Left renal cortex interstitium (tissue), 4 donors: ENCODE results near the gene MTG1. TPM values are rescaled to one million over a fixed set of nuclear protein-coding genes. Genes with fewer than 3 reads are reported as not detected.

Experiments used
- DNase-seq, 4 donors: peaks; one replicate each; pipeline ENCODE4 v3.0.0-alpha.2; 2013; ENCODE audit warnings: low read depth in 4 of 4, low spot score in 2 of 4, missing footprints in 1 of 4
- polyA plus RNA-seq, 4 donors: library from polyadenylated mRNA; unstranded; fragments of 120-200 nt; gene quantifications; one replicate each; pipeline ENCODE4 v1.2.1, GENCODE V29; 2013; ENCODE audit not compliant: insufficient read length in 4 of 4

MTG1 gene, protein sequence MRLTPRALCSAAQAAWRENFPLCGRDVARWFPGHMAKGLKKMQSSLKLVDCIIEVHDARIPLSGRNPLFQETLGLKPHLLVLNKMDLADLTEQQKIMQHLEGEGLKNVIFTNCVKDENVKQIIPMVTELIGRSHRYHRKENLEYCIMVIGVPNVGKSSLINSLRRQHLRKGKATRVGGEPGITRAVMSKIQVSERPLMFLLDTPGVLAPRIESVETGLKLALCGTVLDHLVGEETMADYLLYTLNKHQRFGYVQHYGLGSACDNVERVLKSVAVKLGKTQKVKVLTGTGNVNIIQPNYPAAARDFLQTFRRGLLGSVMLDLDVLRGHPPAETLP
- polyA plus RNA-seq, result 100 to 1,000 TPM in 1 of 4 donors, 10 to 100 TPM in 3; 60.3 to 104 (median 81.0) TPM

DNA sequence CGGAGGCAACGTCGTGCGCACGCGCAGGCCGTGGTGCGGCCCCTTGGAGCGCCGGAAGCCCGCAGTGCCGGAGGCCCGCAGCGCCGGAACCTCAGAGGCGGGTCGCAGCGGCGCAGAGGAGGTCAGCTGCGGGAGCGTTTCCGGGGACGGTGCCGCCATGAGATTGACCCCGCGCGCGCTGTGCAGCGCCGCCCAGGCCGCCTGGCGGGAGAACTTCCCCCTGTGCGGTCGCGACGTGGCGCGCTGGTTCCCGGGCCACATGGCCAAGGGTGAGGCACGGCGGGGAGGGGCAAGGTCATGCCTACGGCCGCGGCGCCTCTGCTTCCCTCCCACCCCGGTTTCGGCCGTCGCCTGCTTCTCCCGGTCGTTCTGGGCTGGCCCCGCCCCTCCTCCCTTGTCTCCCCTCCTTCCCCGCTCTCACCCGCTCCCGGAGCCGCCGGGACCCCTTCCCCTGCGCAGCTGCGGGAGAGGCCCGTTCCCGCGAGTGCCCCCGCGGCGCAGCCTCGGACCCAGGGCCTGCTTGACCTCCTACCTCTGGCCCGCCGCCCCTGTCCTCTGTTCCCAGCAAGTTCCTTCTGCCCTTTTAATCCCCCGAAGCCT is at the start of gene MTG1:
MTG1 (plus strand) TSS at position 94 of the 600 bp plus-strand sequence; CDS start at position 158, 64 bp downstream.
- DNase-seq, result peak; percentile 74 to 92 (median 88)

DNA sequence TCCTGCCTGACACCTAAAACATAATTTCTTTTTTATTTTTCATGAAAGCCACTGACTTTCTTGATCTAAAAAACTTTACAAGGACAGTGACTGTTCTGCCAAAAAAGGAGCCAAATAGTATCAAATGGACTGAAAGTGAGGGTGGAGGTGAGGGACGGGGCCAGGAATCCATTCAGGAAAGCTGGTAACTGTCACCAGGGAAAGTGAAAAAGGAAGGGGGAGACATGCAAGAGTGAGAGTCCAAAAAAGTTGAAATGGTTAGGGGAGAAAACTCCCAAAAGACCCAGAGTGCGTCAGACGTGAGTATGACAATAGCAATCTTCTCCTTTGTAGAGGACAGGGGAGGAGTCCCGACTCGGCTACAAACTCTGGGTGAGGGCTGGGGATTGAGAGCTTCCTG is 49.7 kb upstream of the MTG1 start:
- DNase-seq, result no peak

DNA sequence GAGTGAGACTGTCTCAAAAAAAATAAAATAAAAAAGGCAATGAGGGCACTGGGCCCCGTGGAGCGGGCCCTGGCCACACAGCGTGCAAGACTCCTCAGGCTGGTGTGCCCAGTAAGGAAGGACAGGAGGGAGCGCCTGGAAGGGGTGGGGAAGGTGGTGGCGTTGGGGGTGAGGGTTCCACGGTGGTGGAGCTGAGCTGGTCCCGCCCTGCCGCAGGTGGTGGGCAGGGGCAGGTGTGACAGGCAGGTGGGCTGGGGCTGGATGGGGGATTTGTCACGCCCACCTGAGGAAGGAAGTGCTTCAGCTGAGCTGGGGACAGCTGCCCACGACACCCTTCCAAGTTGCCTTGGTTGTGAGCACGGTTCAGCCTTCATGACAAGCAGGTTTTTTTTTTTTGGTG is 47.5 kb upstream of the MTG1 start:
- DNase-seq, result no peak

DNA sequence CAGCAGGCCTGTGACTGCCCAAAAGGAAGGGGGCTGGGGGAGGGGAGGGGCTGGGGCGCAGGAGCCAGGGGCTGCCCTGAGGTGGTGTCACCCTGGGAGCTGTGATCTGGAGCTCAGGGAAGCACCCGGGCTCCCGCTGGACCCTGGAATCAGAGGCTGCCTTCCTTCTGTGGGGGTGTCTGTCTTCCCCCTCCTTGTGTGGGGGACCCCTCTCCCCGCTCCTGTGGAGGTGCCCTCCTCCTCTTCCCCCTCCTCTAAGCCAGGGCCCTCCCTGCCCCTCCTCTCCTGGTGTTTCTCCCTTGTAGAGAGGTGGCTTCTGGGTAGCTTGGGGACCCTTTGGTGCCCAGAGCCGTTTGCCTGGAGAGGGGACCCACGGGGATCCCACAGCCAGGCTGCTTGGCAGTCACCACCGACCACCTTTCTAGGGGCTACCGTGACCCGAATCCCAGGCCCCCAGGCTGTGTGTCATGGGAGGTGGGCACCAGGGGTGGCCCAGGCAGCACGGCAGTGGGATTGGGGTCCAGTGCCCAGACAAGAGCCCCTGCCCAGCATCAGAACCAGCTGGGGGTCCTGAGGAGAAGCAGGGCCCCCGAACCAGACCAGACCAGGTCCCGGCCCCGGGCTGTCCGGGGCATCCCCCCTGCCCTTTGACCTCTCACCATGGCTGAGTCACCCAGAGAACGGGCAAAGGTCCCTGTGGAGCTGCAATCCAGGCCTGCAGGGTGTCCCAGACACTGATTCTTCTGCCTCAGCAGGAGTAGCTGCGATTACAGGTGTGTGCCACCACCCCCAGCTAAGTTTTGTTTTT is 46.0 kb upstream of the MTG1 start:
- no peak for DNase-seq

DNA sequence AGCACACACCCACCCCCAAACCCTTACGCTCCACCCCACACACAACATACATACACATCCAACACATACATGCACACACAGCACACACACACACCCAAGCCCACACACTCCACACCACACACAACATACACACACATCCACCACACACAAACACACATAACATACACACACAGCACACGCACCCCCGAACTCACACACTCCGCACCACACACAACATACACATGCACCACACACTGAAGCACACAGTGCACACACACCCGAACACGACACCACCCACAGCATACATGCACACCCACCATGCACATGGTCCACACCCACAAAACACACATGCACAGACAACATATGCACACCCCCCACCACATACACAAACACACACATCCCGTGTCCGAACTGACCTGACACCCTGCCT is 44.8 kb upstream of the MTG1 start:
- DNase-seq, result no peak

DNA sequence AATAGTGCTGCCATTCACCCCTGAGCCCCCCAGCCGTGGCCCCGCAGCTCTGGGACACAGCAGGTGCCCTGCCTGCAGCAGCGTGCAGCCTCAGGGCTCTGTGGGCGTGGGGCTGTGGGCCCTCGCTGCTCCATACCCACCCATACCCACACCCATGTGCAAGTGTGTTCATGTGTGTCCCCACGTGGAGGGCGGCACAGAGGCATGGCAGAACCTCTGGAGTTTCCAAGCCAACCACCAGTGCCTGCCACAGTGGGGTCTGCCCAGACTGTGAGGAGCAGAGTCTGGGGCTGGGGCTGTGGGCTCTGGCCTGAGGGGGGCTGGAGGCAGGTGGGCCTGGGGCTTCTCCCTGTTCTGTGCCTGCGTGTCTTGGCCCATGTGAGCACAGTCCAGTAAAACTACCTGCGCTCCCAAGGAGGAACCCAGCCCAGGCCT is 44.4 kb upstream of the MTG1 start:
- DNase-seq, result no peak

DNA sequence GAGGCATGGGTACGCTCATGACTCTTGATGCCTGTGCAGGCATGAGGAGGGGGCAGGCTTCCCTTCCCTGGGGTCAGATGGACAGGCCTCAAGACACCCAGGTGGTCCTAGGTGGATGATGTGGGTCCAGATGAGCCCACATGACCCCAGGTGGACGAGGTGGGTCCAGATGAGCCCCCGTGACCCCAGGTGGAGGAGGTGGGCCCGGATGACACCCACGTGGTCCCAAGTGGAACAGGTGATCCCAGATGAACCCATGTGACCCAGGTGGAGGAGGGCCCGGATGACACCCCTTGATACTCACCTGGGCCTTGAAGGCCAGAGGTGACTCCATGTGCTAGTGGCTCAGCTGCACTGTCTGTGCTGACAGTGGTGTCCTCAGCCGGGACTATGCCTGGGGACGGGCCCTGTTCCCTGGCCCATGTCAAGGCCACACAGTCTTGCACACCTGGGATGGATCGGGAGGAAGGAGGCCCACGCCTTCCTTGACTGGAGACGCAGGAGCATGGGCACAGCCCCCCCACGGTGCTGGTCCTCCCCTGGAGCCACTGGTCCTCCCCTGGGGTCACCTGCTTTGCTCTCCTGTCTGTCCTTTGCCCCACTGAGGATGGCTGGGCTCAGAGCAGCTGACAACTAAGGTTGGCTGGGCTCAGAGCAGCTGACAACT is 43.5 kb upstream of the MTG1 start:
- DNase-seq, result no peak

DNA sequence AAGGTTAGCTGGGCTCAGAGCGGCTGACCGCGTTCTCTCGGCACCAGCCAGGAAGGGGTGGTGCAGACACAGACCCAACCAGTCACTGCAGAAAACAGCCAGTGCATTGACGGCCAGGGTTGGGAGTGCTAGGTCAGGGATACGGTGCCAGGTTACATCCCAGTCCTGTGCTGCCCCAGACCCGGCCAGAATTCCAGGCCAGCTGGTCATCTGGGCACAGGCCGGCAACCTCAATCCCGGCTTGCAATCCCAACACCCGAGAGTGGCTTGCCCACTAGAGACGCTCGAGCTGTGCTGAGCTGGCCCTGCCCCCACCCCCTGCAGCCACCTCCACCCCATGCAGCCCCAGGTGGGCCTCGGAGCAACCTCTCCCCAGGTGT is 43.0 kb upstream of the MTG1 start:
- DNase-seq, result no peak

DNA sequence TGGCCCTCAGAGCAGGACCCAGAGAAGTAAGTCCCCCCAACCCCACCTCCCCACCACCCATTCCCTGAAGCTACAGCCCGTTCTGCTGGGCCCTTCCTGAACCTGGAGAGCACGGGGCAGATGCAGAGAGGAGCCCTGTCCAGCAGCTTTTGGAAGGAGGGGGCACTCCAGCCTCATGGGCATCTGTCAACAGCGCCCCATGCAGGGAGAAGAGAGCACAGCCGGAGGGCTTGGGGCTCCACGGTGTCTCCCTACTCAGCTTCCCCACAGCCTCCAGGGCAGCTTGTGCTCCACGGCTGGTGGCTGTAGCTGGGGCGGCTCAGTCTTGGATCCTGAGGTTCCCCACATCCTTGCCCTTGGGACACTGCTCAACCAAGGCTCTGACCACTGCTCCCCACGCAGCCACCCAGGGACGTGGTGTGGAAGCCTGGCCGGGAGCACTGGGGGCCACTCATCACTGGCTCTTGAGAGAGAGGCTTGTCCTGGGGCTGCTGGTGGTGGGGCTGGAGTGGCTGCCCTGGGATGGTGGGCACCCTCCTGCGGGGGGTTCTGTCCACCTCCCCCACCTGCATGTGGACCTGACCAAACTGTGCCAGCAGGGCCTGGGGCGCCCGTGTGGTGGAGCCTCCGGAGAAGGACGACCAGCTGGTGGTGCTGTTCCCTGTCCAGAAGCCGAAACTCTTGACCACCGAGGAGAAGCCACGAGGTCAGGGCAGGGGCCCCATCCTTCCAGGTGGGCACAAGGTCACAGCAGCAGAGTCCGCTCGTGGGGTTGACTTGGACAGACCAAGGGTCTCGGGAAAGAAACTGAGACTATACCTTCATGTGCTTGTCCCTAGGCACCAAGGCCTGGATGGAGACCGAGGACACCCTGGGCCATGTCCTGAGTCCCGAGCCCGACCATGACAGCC is 42.3 kb upstream of the MTG1 start:
- no peak for DNase-seq

DNA sequence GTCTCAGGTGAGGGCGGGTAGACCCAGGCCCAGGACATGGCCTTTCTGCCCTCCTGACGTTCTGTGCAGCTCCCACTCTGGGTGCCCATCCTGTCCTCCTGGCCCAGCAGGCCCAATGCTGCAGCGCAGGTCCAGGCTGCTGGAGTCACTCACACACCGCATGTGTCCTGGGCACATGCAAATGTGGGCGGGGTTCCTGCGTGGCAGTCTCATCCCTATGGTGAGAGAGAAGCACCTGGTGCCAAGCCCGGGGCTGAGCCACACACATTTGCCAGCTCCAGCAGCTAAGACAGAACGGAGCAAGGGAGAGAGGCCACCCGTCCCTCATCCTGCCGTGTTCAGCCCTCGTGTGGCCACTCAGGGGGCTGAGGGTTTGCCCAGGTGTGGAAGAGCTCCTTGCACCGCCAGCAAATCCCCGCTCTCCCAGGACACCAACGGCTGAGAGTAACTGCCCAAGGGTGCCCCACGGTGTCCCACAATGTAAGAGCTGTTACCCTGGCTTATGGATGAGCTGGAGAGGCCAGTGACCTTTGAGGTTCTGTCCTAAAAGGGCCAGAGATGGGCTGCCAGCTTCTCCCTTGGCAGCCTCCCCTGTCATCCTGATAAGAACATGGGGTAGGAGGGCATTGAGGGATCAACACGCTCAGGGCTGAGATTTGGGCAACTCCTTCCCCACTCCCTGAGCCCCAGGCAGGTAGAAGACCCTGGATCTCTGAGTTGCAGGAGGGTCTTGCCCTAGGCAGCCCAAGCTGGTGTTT is 40.6 kb upstream of the MTG1 start:
- DNase-seq, result no peak

DNA sequence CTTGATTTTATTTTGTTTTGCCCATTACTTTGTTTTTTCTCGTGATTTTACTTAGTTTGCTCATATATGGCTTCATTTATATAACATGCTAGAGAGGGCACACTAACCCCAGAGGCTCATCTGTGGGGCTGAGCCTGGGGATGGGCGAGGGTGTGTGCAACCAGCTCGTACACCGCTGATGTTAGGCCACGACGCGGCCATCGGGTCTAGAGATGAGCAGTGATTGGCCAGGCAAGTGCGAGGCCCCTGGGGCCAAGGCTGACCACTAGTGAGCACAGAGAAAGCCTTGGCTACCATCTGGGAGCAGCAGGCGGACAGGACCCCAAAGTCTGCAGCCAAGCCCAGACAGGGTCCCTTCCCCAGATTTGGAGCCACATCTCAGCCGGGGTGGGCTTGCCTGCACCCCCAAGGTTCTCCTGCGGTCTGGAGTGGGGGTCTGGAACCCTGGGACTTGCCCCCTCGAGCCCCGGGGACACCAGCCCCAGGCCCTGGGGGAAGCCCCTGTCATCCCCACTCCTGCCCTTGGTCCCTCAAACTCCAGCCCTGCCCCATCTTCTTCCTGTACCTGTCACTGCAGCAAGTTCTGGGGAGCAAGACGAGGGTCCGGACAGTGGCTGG is 39.9 kb upstream of the MTG1 start:
- DNase-seq, result no peak

DNA sequence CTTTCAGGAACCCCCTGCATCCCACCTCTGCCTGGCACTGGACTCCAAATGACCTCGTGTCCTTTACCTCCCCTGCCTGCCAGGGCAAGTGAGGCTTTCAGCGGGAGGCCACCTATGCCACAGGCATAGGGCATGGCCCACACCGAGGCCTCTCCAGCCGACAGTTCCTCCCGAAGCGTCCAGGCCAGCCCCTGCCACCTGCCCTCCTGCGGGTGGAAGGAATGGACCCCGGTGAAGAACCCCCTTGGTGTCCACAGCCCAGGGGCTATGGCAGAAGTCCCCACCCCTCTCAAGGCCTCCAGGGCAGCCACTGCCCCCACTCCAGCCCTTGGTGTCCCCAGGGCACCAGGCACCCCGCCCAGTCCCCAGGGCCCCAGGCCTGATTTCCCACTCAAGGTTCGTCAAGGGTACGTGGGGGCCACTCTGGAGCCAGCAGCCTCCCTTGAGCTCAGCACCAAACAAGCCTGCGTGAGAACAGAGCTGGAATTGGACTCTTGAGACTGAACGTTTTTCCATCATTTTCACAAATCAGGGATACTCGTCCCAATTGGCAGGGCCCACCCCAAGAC is 39.2 kb upstream of the MTG1 start:
- DNase-seq, result no peak

DNA sequence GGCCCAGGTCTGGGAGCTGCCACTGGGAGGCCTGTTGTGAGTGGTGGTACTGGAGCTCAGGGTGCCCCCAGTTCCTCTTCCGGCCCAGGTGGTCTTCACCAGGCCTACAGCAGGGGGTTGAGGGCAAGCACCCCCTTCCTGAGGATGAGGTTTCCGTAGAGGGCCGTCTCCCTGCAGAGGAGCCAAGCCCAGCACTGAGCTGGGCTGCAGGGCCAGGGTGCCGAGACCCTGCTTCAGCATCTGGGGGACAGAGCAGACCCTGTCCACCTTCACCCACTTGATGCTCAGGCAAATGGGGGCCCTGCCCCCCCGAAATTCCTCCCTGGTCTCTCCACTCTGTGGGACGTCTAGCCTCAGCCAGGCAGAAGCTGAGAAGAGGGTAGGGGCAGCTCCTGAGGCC is 38.7 kb upstream of the MTG1 start:
- no peak for DNase-seq

DNA sequence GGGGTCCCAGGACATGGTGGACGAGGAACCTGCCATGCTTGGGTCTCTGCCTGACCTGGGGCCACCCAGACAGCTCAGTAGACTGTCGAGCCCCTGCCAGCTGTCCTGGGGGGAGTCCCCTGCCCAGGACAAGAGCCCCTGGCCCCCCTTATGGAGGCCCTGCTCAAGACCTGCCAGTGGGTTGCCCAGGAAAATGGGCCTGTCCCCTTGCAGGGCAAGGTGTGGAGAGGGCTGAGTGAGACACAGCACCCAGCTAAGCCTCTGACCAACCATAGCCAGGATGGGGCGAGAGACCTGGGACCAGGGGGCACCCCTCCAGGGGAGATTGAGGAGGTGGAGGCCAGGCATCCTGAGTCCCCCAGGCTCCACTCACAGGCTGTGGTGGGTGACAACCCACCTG is 38.0 kb upstream of the MTG1 start:
- no peak for DNase-seq

DNA sequence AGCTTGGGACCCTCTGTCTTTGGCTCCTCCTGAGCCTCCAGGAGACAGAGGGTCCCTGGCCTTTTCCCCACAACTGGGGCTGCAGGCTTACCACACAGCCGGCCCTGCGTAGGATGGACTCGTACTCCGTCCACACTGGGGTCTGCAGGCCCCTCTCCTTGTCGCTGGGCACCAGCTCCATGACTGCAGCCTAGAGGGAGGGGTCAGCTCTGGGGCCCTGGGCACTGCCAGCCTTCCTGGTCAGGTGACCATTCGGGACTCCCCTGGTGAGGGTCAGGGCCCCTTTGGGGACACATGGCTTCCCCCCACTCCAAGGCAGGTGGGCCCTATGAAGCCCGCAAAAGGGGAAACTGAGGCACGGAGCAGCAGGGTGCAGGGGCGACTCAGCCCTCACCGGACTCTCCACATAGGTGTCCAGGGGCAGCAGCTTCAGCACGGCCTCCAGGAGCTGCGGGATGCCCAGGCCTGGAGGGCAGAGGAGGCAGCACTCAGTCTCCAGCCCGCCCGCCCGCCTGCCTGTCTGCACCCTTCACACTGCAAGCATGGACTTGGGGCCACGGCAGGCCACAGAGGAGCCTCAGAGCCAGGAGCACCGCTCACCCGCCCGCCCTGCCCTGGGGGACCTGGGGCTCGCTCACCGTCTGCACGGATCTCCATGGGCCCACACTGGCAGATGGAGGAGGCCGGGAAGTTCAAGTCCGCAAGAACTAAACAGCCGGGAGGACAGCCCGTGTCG is 37.2 kb upstream of the MTG1 start:
- DNase-seq, result no peak

DNA sequence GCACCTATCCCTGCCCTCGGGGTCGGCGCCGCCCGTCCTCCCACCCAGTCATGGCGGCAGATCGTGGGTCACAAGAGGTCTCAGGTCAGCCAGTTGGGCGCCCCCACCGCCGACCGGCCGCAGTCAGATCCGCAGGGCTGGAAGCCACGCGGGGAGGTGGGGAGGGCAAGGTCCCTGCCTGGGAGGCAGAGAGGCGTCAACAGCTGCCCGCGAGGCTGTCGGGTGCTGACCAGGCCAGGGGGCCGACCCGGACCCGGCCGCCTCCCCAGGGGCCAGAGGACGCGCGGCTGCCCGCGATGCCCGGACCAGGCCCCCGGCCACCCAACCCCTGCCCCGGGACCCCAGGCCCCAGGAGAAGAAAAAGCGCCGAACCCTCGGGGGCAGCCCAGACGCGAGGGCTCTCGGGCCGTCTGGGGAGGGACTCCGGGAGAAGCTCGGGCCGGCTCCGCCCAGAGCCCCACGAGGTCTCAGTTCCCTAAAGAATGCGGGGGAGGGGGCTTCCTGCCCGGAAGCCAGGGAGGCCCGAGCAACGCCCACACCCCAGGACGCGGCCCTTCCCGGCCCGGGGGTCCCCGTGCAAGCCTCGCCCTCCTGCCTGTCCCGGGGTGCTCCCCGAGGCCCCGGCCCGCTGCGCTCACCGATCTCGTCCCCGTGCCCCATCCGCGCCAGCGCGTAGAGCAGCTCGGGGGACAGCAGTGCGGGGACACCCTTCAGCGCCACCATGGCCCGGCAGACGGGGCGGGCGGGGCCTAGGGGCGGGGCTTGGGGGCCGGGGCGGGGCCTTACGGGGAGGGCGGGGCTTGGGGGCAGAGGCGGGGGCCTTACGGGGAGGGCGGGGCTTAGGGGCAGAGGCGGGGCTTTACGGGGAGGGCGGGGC is 36.4 kb upstream of the MTG1 start, which contains the start of gene FUOM:
FUOM (minus strand) TSS at position 735 of the 877 bp plus-strand sequence; CDS start at position 723, 12 bp downstream.
- peak in 1 of 4 donors; percentile 72 for DNase-seq
